OCI-LY7 (cell line): ENCODE measurements around the gene CARS1.

Experiments used
- EZH2phosphoT487 ChIP-seq: fragments of 200-600 bp; sonication (generic); IDR thresholded peaks from 2 replicates; pipeline ENCODE4 v1.6.1; 2018; ENCODE audit warnings: low read depth, borderline replicate concordance, mild to moderate bottlenecking, mixed run types, antibody characterized with exemption, low read length, moderate library complexity, mixed read lengths
- TF ChIP-seq, protein P1 (sequence below): fragments of 200-600 bp; sonication (generic); conservative IDR thresholded peaks from 2 replicates; pipeline ENCODE4 v1.5.1; 2014; ENCODE audit warnings: mild to moderate bottlenecking, antibody characterized with exemption, low read length, moderate library complexity, mixed read lengths

DNA sequence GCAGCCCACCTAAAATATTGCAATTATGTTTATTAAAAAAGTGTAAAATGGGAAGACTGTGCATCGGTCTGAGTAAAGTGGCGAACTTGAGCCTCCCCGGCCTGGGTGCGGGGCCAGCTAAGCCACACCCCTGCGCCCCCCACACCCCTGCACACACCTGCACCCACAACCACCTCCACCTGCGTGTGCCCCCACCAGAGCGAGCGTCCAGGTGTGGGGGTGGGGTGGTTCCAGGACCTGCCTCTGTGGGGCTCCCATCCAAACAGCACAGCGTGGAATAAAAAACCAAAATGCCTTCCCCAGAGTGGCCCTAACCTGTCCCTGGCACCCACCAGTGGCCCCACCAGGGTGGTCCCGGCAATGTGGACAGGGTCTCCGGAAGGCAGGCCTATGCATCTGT lies 30.1 kb upstream of the CARS1 start:
- TF ChIP-seq, protein P1, sequence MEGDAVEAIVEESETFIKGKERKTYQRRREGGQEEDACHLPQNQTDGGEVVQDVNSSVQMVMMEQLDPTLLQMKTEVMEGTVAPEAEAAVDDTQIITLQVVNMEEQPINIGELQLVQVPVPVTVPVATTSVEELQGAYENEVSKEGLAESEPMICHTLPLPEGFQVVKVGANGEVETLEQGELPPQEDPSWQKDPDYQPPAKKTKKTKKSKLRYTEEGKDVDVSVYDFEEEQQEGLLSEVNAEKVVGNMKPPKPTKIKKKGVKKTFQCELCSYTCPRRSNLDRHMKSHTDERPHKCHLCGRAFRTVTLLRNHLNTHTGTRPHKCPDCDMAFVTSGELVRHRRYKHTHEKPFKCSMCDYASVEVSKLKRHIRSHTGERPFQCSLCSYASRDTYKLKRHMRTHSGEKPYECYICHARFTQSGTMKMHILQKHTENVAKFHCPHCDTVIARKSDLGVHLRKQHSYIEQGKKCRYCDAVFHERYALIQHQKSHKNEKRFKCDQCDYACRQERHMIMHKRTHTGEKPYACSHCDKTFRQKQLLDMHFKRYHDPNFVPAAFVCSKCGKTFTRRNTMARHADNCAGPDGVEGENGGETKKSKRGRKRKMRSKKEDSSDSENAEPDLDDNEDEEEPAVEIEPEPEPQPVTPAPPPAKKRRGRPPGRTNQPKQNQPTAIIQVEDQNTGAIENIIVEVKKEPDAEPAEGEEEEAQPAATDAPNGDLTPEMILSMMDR, result no peak
- no peak for TF ChIP-seq EZH2phosphoT487
